Upper lobe of left lung (tissue), 6 donors: ENCODE measurements around the gene MCF2L2. TPM values are rescaled to one million over a fixed set of nuclear protein-coding genes. Genes with fewer than 3 reads are reported as not detected.

ENCODE experiments used
- ATAC-seq, 2 donors: fragments of 200-7000 bp; cut with Tn5 transposase; one replicate each; pipeline ENCODE4 v1.9.1; 2022; ENCODE audit warnings: mild to moderate bottlenecking in 2 of 2, moderate library complexity in 2 of 2; ENCODE audit not compliant: low FRiP score in 2 of 2
- DNase-seq, 2 donors: peaks; one replicate each; pipeline ENCODE4 v3.0.0-alpha.2; 2019 to 2020
- H3K27ac ChIP-seq, 4 donors: fragments of 200-600 bp; sonication (generic); one replicate each; pipeline ENCODE4 v1.5.1; 2016 to 2019
- H3K27me3 ChIP-seq, 4 donors: fragments of 200-600 bp; sonication (generic); one replicate each; pipeline ENCODE4 v1.5.1; 2017 to 2019
- H3K36me3 ChIP-seq, 4 donors: fragments of 200-600 bp; sonication (generic); one replicate each; pipeline ENCODE4 v1.5.1; 2016 to 2019
- H3K4me1 ChIP-seq, 4 donors: fragments of 200-600 bp; sonication (generic); one replicate each; pipeline ENCODE4 v1.5.1; 2018 to 2019
- H3K4me3 ChIP-seq, 4 donors: fragments of 200-600 bp; sonication (generic); one replicate each; pipeline ENCODE4 v1.5.1; 2017 to 2019; ENCODE audit warnings: mild to moderate bottlenecking in 2 of 4, moderate library complexity in 1 of 4
- H3K9me3 ChIP-seq, 4 donors: fragments of 200-600 bp; sonication (generic); one replicate each; pipeline ENCODE4 v1.5.1; 2018 to 2019
- CTCF ChIP-seq, 6 experiments: fragments of 450-650 bp in 4 of 6; fragments of 200-600 bp in 2 of 6; sonication (generic) in 2 of 6; IDR thresholded peaks; one replicate each; pipeline ENCODE4 v1.5.1; 2016 to 2019; ENCODE audit warnings: antibody characterized with exemption in 6 of 6
- EP300 ChIP-seq, 4 donors: sonication (generic); formaldehyde crosslinking; IDR thresholded peaks; one replicate each; pipeline ENCODE4 v1.5.1; 2017; ENCODE audit warnings: antibody characterized with exemption in 4 of 4, control low read depth in 2 of 4
- POLR2A ChIP-seq, 4 donors: fragments of 450-650 bp; IDR thresholded peaks; one replicate each; pipeline ENCODE4 v1.5.1; 2016 to 2017; ENCODE audit warnings: antibody characterized with exemption in 4 of 4, mild to moderate bottlenecking in 2 of 4
- POLR2AphosphoS5 ChIP-seq, 2 donors: sonication (generic); formaldehyde crosslinking; IDR thresholded peaks; one replicate each; pipeline ENCODE4 v1.5.1; 2017; ENCODE audit warnings: antibody characterized with exemption in 2 of 2
- WGBS, 2 donors: methylation state at CpG; one replicate each; pipeline ENCODE4 v1.1.5; 2017 to 2018; 5-methylcytosine and 5-hydroxymethylcytosine counted together
- total RNA-seq, 6 donors: library from RNA; depleted of rRNA in 4 of 6; stranded (reverse); fragments of >200 nt in 4 of 6; gene quantifications; one replicate each; pipeline versions ENCODE4 v1.1.0 to v1.2.1, GENCODE V29; 2016 to 2021
- donor health status: DM: no; HTN: no; CAD: no; lungs with moderate emphysema.
- donor health status: DM: no; HTN: yes; CAD: no; lungs with severe emphysema.

MCF2L2 gene
- total RNA-seq, 6 donors from 2014 or later, result 0.22 to 2.0 (median 1.2) TPM

GRCh38 chr3:183132409-183132808 is 296.0 kb downstream of the MCF2L2 start:
- H3K27ac ChIP-seq, result peak overlapping the region; percentile 27 to 60 (median 44)
- H3K4me3 ChIP-seq, result no peak overlapping the region
- H3K36me3 ChIP-seq, result no peaks in the 10 kb centered on the region
- DNase-seq (peak in 1 of 2 donors; percentile 56), ATAC-seq (peak in 1 of 2 donors; percentile 26)
- no peaks in the 10 kb centered on the region for H3K27me3 ChIP-seq
- TF ChIP-seq CTCF (IDR thresholded peaks at IDR 0.05) (no peak), POLR2AphosphoS5 (IDR thresholded peaks at IDR 0.05) (no peak), POLR2A (IDR thresholded peaks at IDR 0.05) (no peak), EP300 (IDR thresholded peaks at IDR 0.05) (peak in 1 of 4 donors; percentile 15)
- H3K4me1 ChIP-seq, result peaks cover 0 to 18% (median 0%) of the 10 kb centered on the region in 4 donors
- WGBS, 2 donors, result 33 to 45% methylated on average over 6 of the region's 6 CpGs
- H3K9me3 ChIP-seq, result peaks cover 3 to 11% (median 6%) of the 10 kb centered on the region in 4 donors

- no peak overlapping the region for H3K4me3 ChIP-seq
- ATAC-seq (no peak), DNase-seq (no peak)
- peak overlapping the region in 1 of 4 donors; percentile 21 for H3K27ac ChIP-seq
- no peak for TF ChIP-seq CTCF (IDR thresholded peaks at IDR 0.05)
- no peak for TF ChIP-seq EP300 (IDR thresholded peaks at IDR 0.05)
- TF ChIP-seq POLR2A (IDR thresholded peaks at IDR 0.05), result no peak
- peaks cover 3 to 11% (median 6%) of the 10 kb centered on the region in 4 donors for H3K9me3 ChIP-seq
- no peaks in the 10 kb centered on the region for H3K27me3 ChIP-seq
- H3K4me1 ChIP-seq, result peaks cover 0 to 18% (median 0%) of the 10 kb centered on the region in 4 donors
- 21 to 34% methylated on average over 4 of the region's 4 CpGs for whole genome bisulfite sequencing, 2 donors
- no peaks in the 10 kb centered on the region for H3K36me3 ChIP-seq
Observed at GRCh38 chr3:183131735-183132134, 296.7 kb downstream of the MCF2L2 start.

GRCh38 chr3:183131186-183131725 is 297.2 kb downstream of the MCF2L2 start:
- DNase-seq (peak in 1 of 2 donors; percentile 84), ATAC-seq (peak; percentile 58 to 83)
- H3K4me3 ChIP-seq, result no peak overlapping the region
- H3K9me3 ChIP-seq, result peaks cover 3 to 11% (median 6%) of the 10 kb centered on the region in 4 donors
- 19 to 28% methylated on average over 4 of the region's 4 CpGs for WGBS, 2 donors
- H3K27ac ChIP-seq, result peak overlapping the region in 2 of 4 donors; percentile 21 to 49
- H3K4me1 ChIP-seq, result peaks cover 0 to 18% (median 0%) of the 10 kb centered on the region in 4 donors
- TF ChIP-seq POLR2AphosphoS5 (IDR thresholded peaks at IDR 0.05) (peak; percentile 10 to 69), EP300 (IDR thresholded peaks at IDR 0.05) (peak in 1 of 4 donors; percentile 84), CTCF (IDR thresholded peaks at IDR 0.05) (no peak), POLR2A (IDR thresholded peaks at IDR 0.05) (no peak)
- no peaks in the 10 kb centered on the region for H3K36me3 ChIP-seq
- H3K27me3 ChIP-seq, result no peaks in the 10 kb centered on the region

- no peak overlapping the region for H3K27ac ChIP-seq
- DNase-seq (no peak), ATAC-seq (no peak)
- no peaks in the 10 kb centered on the region for H3K36me3 ChIP-seq
- 95 to 100% methylated on average over 1 of the region's 1 CpG for WGBS, 2 donors
- H3K4me3 ChIP-seq, result no peak overlapping the region
- peaks cover 3 to 11% (median 6%) of the 10 kb centered on the region in 4 donors for H3K9me3 ChIP-seq
- peaks cover 0 to 8% (median 0%) of the 10 kb centered on the region in 4 donors for H3K4me1 ChIP-seq
- no peaks in the 10 kb centered on the region for H3K27me3 ChIP-seq
- TF ChIP-seq POLR2AphosphoS5 (IDR thresholded peaks at IDR 0.05), result no peak
- no peak for TF ChIP-seq POLR2A (IDR thresholded peaks at IDR 0.05)
- TF ChIP-seq EP300 (IDR thresholded peaks at IDR 0.05), result no peak
- no peak for TF ChIP-seq CTCF (IDR thresholded peaks at IDR 0.05)
Observed at GRCh38 chr3:183129243-183129642, 299.2 kb downstream of the MCF2L2 start.

- Histone ChIP-seq H3K9me3 (peaks cover 3 to 11% (median 6%) of the 10 kb centered on the region in 4 donors), H3K27ac (no peak overlapping the region), H3K36me3 (no peaks in the 10 kb centered on the region), H3K4me1 (peaks cover 0 to 8% (median 0%) of the 10 kb centered on the region in 4 donors), H3K27me3 (no peaks in the 10 kb centered on the region), H3K4me3 (no peak overlapping the region)
- DNase-seq (no peak), ATAC-seq (no peak)
- 93 to 94% methylated on average over 3 of the region's 3 CpGs for WGBS, 2 donors
- TF ChIP-seq EP300 (IDR thresholded peaks at IDR 0.05) (no peak), POLR2AphosphoS5 (IDR thresholded peaks at IDR 0.05) (no peak), POLR2A (IDR thresholded peaks at IDR 0.05) (no peak), CTCF (IDR thresholded peaks at IDR 0.05) (no peak)
Observed at GRCh38 chr3:183128709-183129108, 299.7 kb downstream of the MCF2L2 start.
